ENCODE data around the gene BPIFB2.
"Not testable (repeated sequence)": the region's sequence is repeated elsewhere in the genome, so short reads cannot be mapped to it uniquely, and the experiment has no call there.

Gene BPIFB2

DNA sequence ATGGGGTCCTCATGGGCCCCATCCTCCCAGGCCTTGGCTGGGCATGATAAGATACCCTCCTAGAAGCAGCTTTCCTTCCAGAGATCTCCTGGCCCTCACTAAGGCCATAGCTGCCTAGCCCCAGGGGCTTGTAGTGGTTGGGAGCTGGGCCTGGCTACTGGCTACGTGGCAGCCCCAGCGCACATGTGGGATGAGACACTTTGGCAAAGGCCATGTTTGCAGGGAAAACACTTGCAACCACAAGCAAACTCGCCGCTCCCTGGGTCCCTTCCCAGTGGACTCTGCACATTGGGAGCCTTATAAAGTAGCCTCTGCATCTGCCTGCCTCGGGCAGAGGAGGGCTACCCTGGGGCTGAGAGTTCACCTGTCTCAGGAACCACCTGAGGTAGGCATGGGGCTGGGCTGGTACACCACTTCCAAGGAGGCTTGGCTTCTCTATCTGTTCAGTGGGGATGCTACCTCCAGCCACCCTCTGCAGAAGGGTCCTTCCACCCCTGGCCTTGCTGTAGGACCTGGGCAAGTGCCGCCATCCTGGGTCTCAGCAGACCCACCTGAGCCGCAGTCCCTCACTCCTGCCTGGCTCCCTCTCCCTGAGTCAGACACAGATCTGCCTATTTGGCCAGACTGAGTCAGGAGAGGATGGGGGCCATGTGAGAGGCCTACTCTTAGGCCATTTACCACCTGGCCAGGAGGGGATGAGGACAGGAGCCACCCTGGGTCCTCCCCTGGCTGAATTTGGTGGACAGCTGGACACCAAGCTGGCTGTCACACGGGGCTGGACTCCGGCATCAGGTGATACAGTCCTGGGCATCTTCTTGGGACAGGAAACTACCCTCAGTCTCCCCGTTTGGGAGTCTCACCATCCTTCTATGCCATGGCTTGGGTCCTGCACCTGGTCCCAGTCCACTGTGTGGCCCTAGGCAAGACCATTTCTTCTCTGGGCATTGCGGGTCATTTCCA, at the start of gene BPIFB2:
BPIFB2 (plus strand) TSS at position 329 of the 960 bp plus-strand sequence. CDS start 871 bp downstream, outside the sequence.
- DNase-seq: no peak

DNA sequence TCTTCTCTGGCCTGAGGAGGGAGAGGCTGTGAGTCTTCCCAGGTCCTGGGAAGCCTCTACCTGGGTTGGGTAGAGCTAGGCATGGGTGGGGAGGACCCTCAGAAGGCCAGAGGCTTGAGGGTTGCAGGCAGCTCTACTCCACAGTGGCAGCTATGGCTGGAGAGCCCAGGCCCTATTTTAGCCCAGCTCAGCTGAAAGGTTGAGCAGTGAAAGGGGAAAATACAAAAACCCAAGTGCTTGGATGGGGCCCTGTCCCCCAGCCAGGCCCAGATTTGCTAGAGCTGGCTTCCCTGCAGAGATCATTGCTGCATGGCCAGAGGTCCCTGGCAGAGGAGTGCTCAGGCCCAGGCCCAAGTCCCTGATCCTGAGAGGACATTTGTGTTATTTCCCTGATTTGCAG, 48.9 kb upstream of the BPIFB2 start:
- no peak for DNase-seq

- DNase-seq: no peak
Observed at GRCh38 chr20:32959351-32960221, 47.9 kb upstream of the BPIFB2 start.

GRCh38 chr20:32960222-32960518, 47.3 kb upstream of the BPIFB2 start:
- no peak for DNase-seq

DNA sequence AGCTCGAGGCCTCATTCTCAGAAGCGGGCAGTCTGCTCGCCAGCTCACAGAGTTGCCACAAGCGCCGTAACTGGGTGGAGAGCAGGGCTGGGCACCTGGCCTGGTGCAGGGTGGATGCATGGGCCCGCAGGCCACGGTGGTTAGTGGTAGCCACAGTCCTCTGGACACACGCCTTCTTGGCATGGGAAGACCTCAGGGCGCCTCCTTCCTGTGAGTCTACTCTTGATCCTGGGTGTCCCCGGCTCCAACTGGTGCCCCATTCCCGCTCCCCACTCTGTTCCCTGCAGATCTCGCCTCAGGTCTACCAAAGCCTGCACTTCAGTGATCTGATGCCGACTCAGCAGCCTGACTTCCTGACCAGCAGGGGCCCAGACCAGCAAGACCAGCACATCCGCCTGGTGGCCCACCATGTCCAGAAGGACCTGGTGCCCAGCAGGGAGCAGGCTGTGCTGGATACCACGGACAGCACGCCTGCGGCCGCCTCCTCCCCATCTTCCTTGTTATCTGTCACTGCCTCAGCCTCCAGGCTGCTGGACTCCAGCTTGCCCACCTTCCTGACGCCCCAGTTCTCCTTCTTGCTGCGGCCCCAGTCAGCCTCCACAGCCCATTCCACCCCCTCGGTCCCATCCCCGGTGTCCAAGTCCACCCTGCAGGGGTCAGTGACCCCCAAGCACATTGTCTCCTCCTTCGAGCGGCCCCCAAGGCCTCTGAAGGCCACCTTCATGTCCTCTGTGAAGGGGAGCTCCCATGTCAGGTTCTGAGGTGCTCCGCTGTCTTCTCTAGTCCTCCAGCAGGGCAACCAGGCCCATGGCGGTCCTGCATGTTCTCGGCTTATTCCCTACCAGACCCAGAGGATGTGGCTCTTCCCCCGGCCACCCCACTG, 46.4 kb upstream of the BPIFB2 start:
- no peak for DNase-seq

GRCh38 chr20:32962053-32962452, 45.5 kb upstream of the BPIFB2 start:
- no peak for DNase-seq

DNA sequence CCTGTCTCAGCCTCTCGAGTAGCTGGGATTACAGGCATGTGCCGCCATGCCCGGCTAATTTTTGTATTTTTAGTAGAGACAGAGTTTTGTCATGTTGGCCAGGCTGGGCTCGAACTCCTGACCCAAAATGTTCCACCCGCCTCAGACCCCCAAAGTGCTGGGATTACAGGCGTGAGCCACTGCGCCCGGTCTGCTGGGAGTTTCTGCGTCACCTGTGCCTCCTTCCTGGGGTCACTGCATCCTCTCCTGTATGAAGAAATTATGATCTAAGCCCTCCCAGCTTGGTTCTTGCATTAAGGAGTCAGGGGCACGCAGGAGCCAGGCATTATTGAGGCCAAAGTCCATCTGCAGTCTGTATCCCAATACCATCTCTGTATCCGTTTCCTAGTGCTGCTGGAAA, 44.9 kb upstream of the BPIFB2 start:
- not testable (repeated sequence) for DNase-seq

DNA sequence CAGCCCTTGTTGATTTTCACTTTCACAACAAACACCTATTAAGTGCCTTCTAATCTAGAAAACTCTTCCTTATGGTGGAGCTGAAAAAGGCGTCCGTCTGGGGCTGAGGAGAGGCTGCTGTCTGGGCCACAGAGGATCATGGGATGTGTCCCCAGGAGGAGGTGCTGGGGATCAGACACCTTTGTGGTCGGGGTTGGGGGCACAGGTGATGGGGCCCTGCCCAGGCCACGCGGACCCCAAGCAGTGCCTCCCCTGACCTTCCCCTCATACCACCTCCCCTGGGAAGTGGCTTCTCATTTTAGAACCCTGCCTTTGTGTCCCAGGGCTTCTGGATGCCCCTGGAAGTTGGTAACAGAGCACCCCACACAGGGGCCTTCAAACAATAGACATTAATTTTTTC, 44.3 kb upstream of the BPIFB2 start:
- DNase-seq: no peak

- no peak for DNase-seq
Observed at GRCh38 chr20:32964575-32964974, 42.9 kb upstream of the BPIFB2 start.

DNA sequence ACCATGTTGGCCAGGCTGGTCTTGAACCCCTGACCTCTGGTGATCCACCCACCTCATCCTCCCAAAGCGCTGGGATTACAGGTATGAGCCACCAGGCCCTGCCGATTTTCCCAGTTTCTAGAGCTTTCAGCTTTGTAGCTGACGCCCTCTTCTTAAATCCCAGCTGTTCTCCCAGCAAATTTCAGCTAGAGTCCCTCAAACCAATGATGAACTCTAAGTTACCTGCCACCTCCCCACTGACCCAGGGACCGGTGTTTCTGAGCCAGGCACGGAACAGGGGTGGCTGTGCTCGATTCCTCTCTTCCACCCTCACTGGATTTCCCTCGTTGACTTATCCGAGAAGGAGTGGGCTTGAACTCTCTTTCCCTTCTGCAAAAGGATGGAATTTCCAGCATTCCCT, 42.4 kb upstream of the BPIFB2 start:
- no peak for DNase-seq

- peak; percentile 54 for DNase-seq
Observed at GRCh38 chr20:32965581-32966373, 41.7 kb upstream of the BPIFB2 start.

DNA sequence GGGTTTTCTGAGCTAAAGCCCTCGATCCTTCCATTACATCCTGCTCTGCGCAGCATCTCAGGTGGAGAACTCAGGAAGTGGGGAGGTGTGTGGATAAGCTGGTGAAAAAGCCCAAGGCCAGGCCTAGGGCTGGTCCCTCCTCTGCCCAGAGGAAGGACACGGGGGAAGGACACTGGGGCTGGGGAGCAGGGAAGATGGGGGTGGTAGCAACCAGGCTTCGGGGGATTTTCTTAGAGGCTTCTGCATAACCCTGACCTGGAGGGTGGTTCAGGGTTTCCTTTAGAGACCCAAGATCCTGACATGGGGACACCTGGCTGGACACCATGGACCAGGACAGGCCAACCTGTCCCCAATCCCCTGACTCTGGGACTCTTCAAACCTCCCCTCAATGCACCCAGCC, 41.1 kb upstream of the BPIFB2 start:
- no peak for DNase-seq

GRCh38 chr20:32966881-32967781, 40.4 kb upstream of the BPIFB2 start:
- peak; percentile 78 for DNase-seq

- peak; percentile 78 for DNase-seq
Observed at GRCh38 chr20:32967961-32968457, 39.5 kb upstream of the BPIFB2 start.

GRCh38 chr20:32968478-32969241, 38.8 kb upstream of the BPIFB2 start:
- no peak for DNase-seq

DNA sequence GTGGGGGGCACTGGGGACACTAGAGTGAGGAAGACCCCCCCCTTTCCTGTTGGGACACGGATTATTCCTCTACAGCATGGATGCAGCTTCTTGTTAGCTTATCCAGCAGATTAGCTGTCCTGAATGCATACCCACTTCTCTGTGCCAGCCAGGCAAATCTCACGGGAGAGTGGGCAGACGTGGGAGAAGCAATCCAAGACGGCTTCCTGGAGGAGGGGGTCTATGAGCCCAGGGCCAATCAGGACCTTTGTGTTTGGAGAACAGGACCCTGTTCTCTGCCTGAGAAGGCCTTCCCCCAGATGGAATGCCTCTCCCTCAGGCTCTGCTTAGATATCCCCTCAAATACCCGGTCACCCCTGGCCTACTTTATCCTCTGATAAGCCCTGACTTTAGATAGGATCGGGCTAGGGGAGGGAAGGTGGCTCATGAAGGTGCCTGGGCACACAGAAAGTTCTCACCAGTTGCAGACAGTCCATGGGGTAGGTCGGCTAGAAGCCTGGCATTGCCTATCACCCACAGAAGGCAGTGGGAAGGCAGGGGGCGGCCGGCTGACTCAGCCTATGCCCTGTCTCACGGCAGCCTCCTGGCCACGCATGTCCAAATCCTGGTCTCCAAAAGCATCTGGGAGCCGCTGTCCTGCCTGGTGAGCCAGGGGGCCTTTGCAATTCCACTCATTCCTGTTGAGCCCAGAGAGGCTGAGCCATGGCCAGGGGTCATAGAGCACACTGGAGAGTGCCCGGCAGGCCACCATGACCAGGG, 38.0 kb upstream of the BPIFB2 start:
- no peak for DNase-seq

GRCh38 chr20:32970115-32970972, 37.2 kb upstream of the BPIFB2 start:
- no peak for DNase-seq

GRCh38 chr20:32970973-32971300, 36.6 kb upstream of the BPIFB2 start:
- no peak for DNase-seq

All from CD4-positive, alpha-beta T cell treated with Interleukin-17A for 1 hour (primary cell).